Measurements from ENCODE around the gene KLF5. TPM values are rescaled to one million over a fixed set of nuclear protein-coding genes. Genes with fewer than 3 reads are reported as not detected.

The KLF5 gene
- total and polyA plus RNA-seq, 12 donors: 2.0 to 10.3 (median 4.6) TPM

DNA sequence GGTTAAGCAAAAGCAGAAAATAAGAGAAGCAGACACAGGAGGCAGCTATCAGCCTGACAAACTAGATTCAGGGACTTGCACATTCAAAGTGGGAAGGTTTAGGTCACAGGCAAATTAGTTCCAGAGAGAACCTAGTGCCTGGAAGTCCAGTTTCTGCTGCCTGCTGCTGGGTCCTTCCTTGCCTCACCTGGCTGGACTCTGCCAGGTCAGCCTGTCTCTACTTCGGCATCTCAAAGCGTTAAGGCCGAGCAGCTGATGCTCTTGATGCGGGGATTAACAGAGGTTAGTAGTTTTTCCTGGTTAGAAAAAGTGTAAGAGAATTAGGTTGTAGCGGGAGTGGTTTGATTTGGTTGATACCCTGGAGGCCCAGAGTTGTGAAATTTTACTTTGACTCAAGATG lies 52.0 kb downstream of the KLF5 start:
- Histone ChIP-seq H3K27me3 (no peaks in the 10 kb centered on the region), H3K4me1 (replicated peaks in 1 of 2) (no peaks in the 10 kb centered on the region), H3K27ac (no peak overlapping the region), H3K4me3 (no peak overlapping the region), H3K36me3 (replicated peaks in 1 of 2) (no peaks in the 10 kb centered on the region), H3K9me3 (replicated peaks in 1 of 3) (no peaks in the 10 kb centered on the region)
- intact Hi-C loops (cut with DNase I): no loop called here
- TF ChIP-seq, protein P1, sequence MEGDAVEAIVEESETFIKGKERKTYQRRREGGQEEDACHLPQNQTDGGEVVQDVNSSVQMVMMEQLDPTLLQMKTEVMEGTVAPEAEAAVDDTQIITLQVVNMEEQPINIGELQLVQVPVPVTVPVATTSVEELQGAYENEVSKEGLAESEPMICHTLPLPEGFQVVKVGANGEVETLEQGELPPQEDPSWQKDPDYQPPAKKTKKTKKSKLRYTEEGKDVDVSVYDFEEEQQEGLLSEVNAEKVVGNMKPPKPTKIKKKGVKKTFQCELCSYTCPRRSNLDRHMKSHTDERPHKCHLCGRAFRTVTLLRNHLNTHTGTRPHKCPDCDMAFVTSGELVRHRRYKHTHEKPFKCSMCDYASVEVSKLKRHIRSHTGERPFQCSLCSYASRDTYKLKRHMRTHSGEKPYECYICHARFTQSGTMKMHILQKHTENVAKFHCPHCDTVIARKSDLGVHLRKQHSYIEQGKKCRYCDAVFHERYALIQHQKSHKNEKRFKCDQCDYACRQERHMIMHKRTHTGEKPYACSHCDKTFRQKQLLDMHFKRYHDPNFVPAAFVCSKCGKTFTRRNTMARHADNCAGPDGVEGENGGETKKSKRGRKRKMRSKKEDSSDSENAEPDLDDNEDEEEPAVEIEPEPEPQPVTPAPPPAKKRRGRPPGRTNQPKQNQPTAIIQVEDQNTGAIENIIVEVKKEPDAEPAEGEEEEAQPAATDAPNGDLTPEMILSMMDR (IDR thresholded peaks at IDR 0.05): no peak
- TF ChIP-seq POLR2A (IDR thresholded peaks at IDR 0.05): no peak
- WGBS, 4 donors: 90 to 96% (median 93%) methylated on average over 5 of the region's 5 CpGs
- no peak for DNase-seq

DNA sequence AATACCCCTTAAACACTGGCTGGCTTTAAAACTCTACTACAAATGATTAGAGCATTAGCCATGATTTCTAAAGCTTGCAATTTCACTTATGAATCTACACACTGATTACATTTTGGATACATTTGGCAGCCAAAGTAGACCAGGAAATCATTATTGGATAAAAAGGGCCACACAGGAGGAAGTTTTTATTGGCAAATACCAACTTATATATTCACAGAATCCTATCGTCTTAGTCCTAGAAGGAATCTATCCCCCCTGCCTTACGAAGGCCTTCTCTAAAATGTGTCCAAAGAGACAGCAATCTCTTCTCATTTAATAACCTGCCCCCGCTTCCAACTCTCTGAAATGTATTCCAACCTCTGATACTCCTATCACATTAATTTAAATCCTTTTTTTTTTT lies 52.5 kb downstream of the KLF5 start:
- no peaks in the 10 kb centered on the region for H3K9me3 ChIP-seq (replicated peaks in 1 of 3)
- no peaks in the 10 kb centered on the region for H3K36me3 ChIP-seq (replicated peaks in 1 of 2)
- intact Hi-C loops (cut with DNase I): no loop called here
- TF ChIP-seq POLR2A (IDR thresholded peaks at IDR 0.05): no peak
- TF ChIP-seq, protein P1 (IDR thresholded peaks at IDR 0.05): no peak
- no peak overlapping the region for H3K27ac ChIP-seq
- no peaks in the 10 kb centered on the region for H3K27me3 ChIP-seq
- no peak for DNase-seq
- WGBS, 4 donors: 67 to 81% (median 79%) methylated on average over 3 of the region's 3 CpGs
- no peaks in the 10 kb centered on the region for H3K4me1 ChIP-seq (replicated peaks in 1 of 2)
- H3K4me3 ChIP-seq: no peak overlapping the region

GRCh38 chr13:73119612-73120011 lies 60.8 kb downstream of the KLF5 start:
- H3K36me3 ChIP-seq (replicated peaks in 1 of 2): no peaks in the 10 kb centered on the region
- H3K4me1 ChIP-seq (replicated peaks in 1 of 2): no peaks in the 10 kb centered on the region
- no peaks in the 10 kb centered on the region for H3K9me3 ChIP-seq (replicated peaks in 1 of 3)
- no peaks in the 10 kb centered on the region for H3K27me3 ChIP-seq
- no peak overlapping the region for H3K27ac ChIP-seq
- TF ChIP-seq, protein P1 (IDR thresholded peaks at IDR 0.05): no peak
- no peak for TF ChIP-seq POLR2A (IDR thresholded peaks at IDR 0.05)
- no peak overlapping the region for H3K4me3 ChIP-seq
- no peak for DNase-seq
- intact Hi-C loops (cut with DNase I): no loop called here
- WGBS, 4 donors: 87 to 95% (median 94%) methylated on average over 3 of the region's 3 CpGs

Small RNA genes within 50 kb of the gene (small RNA-seq; reads per million reads assigned to genes)
- gene RNU6-66P: 0 reads per million in 2 donors

Data from adrenal gland (tissue), 12 donors.